Measurements from ENCODE around the gene PAXIP1.

The PAXIP1 gene

GRCh38 chr7:154911411-154911810, 91.5 kb downstream of the PAXIP1 start:
- Histone ChIP-seq H3K9me3 (ENCODE audit: insufficient read depth, low read length) (no peaks in the 10 kb centered on the region), H3K79me2 (ENCODE audit: insufficient read depth, low read length) (no peaks in the 10 kb centered on the region), H3K9me2 (replicated peaks; ENCODE audit: insufficient read depth, low read length) (no peaks in the 10 kb centered on the region), H3K36me3 (ENCODE audit: low read length) (no peaks in the 10 kb centered on the region), H3K4me2 (ENCODE audit: low read depth, low read length, poor library complexity, severe bottlenecking) (no peak overlapping the region), H3K27ac (ENCODE audit: low read depth, low read length) (no peak overlapping the region), H3F3A (ENCODE audit: insufficient read depth) (no peaks in the 10 kb centered on the region), H4K20me1 (ENCODE audit: low read depth, low read length) (no peaks in the 10 kb centered on the region), H3K4me3 (ENCODE audit: insufficient read depth, low read length, poor library complexity, severe bottlenecking) (no peak overlapping the region), H3K9ac (ENCODE audit: low read length) (no peak overlapping the region), H2AFZ (ENCODE audit: low read depth, low read length, severe bottlenecking) (no peak overlapping the region), H3K27me3 (ENCODE audit: low read length) (no peaks in the 10 kb centered on the region)
- no peak for TF ChIP-seq CTCF (IDR thresholded peaks at IDR 0.05; ENCODE audit: insufficient read depth, low read length, poor library complexity, severe bottlenecking)
- no peak for TF ChIP-seq EZH2phosphoT487 (conservative IDR thresholded peaks at IDR 0.05; ENCODE audit: low read length)

- no peak overlapping the region for H3K27ac ChIP-seq (ENCODE audit: low read depth, low read length)
- H4K20me1 ChIP-seq (ENCODE audit: low read depth, low read length) = no peaks in the 10 kb centered on the region
- TF ChIP-seq EZH2phosphoT487 (conservative IDR thresholded peaks at IDR 0.05; ENCODE audit: low read length) = no peak
- TF ChIP-seq CTCF (IDR thresholded peaks at IDR 0.05; ENCODE audit: insufficient read depth, low read length, poor library complexity, severe bottlenecking) = no peak
- no peaks in the 10 kb centered on the region for H3K9me2 ChIP-seq (replicated peaks; ENCODE audit: insufficient read depth, low read length)
- no peak overlapping the region for H3K4me3 ChIP-seq (ENCODE audit: insufficient read depth, low read length, poor library complexity, severe bottlenecking)
- no peaks in the 10 kb centered on the region for H3F3A ChIP-seq (ENCODE audit: insufficient read depth)
- H2AFZ ChIP-seq (ENCODE audit: low read depth, low read length, severe bottlenecking) = no peak overlapping the region
- H3K79me2 ChIP-seq (ENCODE audit: insufficient read depth, low read length) = no peaks in the 10 kb centered on the region
- H3K9ac ChIP-seq (ENCODE audit: low read length) = no peak overlapping the region
- H3K9me3 ChIP-seq (ENCODE audit: insufficient read depth, low read length) = no peaks in the 10 kb centered on the region
- no peak overlapping the region for H3K4me2 ChIP-seq (ENCODE audit: low read depth, low read length, poor library complexity, severe bottlenecking)
- H3K27me3 ChIP-seq (ENCODE audit: low read length) = no peaks in the 10 kb centered on the region
- no peaks in the 10 kb centered on the region for H3K36me3 ChIP-seq (ENCODE audit: low read length)
These were observed 91.9 kb downstream of the PAXIP1 start for GRCh38 chr7:154910977-154911376.

GRCh38 chr7:154910125-154910524, 92.8 kb downstream of the PAXIP1 start:
- Histone ChIP-seq H3K4me2 (ENCODE audit: low read depth, low read length, poor library complexity, severe bottlenecking) (no peak overlapping the region), H3K27me3 (ENCODE audit: low read length) (no peaks in the 10 kb centered on the region), H3K27ac (ENCODE audit: low read depth, low read length) (no peak overlapping the region), H2AFZ (ENCODE audit: low read depth, low read length, severe bottlenecking) (no peak overlapping the region), H4K20me1 (ENCODE audit: low read depth, low read length) (no peaks in the 10 kb centered on the region), H3F3A (ENCODE audit: insufficient read depth) (no peaks in the 10 kb centered on the region), H3K36me3 (ENCODE audit: low read length) (no peaks in the 10 kb centered on the region), H3K79me2 (ENCODE audit: insufficient read depth, low read length) (no peaks in the 10 kb centered on the region), H3K9me2 (replicated peaks; ENCODE audit: insufficient read depth, low read length) (no peaks in the 10 kb centered on the region), H3K4me3 (ENCODE audit: insufficient read depth, low read length, poor library complexity, severe bottlenecking) (no peak overlapping the region), H3K9ac (ENCODE audit: low read length) (no peak overlapping the region), H3K9me3 (ENCODE audit: insufficient read depth, low read length) (no peaks in the 10 kb centered on the region)
- no peak for TF ChIP-seq EZH2phosphoT487 (conservative IDR thresholded peaks at IDR 0.05; ENCODE audit: low read length)
- no peak for TF ChIP-seq CTCF (IDR thresholded peaks at IDR 0.05; ENCODE audit: insufficient read depth, low read length, poor library complexity, severe bottlenecking)

Measured in SU-DHL-6 (cell line).